ENCODE results near the gene DNAJC13.

Gene DNAJC13

DNA sequence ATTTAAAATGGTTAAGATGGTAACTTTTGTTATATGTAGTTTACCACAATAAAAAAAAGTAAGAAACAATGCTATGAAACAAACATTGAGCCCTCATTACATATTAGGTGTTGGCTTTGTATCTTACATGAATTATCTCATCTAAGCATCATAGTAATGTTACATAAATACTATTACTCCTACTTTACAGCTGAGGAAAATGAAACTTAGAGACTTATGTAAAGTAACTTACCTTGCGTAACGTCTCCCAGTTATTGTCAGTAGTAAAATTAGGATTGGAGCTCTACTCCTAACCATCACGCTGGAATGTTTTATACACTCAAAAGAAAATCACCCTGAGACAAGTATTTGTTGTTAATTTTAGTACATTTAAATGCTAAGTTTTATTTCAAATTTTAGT, 42.2 kb downstream of the DNAJC13 start:
- DNase-seq (ENCODE audit: low read depth in 1 of 2, low spot score in 1 of 2) = no peak
- Histone ChIP-seq H3K4me3 (replicated peaks; ENCODE audit: insufficient read depth, low read length) (no peak overlapping the region), H3K27ac (replicated peaks) (peak overlapping the region; percentile 68), H3K27me3 (ENCODE audit: insufficient read depth, poor library complexity, severe bottlenecking) (no peaks in the 10 kb centered on the region)
- TF ChIP-seq POLR2AphosphoS5 (IDR thresholded peaks at IDR 0.05; ENCODE audit: low read depth) (no peak), GABPA (IDR thresholded peaks at IDR 0.05; ENCODE audit: low read depth) (no peak), REST (IDR thresholded peaks at IDR 0.05; ENCODE audit: insufficient replicate concordance, low read depth) (no peak), SPI1 (IDR thresholded peaks at IDR 0.05; ENCODE audit: borderline replicate concordance, low read depth) (no peak), CTCF (IDR thresholded peaks at IDR 0.05; ENCODE audit: insufficient read depth, low read length) (no peak)

GRCh38 chr3:132461544-132461943, 44.2 kb downstream of the DNAJC13 start:
- no peak overlapping the region for H3K27ac ChIP-seq (replicated peaks)
- no peaks in the 10 kb centered on the region for H3K27me3 ChIP-seq (ENCODE audit: insufficient read depth, poor library complexity, severe bottlenecking)
- DNase-seq (ENCODE audit: low read depth in 1 of 2, low spot score in 1 of 2) = no peak
- H3K4me3 ChIP-seq (replicated peaks; ENCODE audit: insufficient read depth, low read length) = no peak overlapping the region
- TF ChIP-seq REST (IDR thresholded peaks at IDR 0.05; ENCODE audit: insufficient replicate concordance, low read depth) (no peak), POLR2AphosphoS5 (IDR thresholded peaks at IDR 0.05; ENCODE audit: low read depth) (no peak), GABPA (IDR thresholded peaks at IDR 0.05; ENCODE audit: low read depth) (no peak), SPI1 (IDR thresholded peaks at IDR 0.05; ENCODE audit: borderline replicate concordance, low read depth) (no peak), CTCF (IDR thresholded peaks at IDR 0.05; ENCODE audit: insufficient read depth, low read length) (no peak)

- TF ChIP-seq CTCF (IDR thresholded peaks at IDR 0.05; ENCODE audit: insufficient read depth, low read length) (no peak), POLR2AphosphoS5 (IDR thresholded peaks at IDR 0.05; ENCODE audit: low read depth) (no peak), SPI1 (IDR thresholded peaks at IDR 0.05; ENCODE audit: borderline replicate concordance, low read depth) (no peak), GABPA (IDR thresholded peaks at IDR 0.05; ENCODE audit: low read depth) (no peak), REST (IDR thresholded peaks at IDR 0.05; ENCODE audit: insufficient replicate concordance, low read depth) (no peak)
- DNase-seq (ENCODE audit: low read depth in 1 of 2, low spot score in 1 of 2) = no peak
- no peaks in the 10 kb centered on the region for H3K27me3 ChIP-seq (ENCODE audit: insufficient read depth, poor library complexity, severe bottlenecking)
- no peak overlapping the region for H3K27ac ChIP-seq (replicated peaks)
- no peak overlapping the region for H3K4me3 ChIP-seq (replicated peaks; ENCODE audit: insufficient read depth, low read length)
Observed at GRCh38 chr3:132464066-132464465, 46.8 kb downstream of the DNAJC13 start.

All from HL-60 (cell line).